Central memory CD8-positive, alpha-beta T cell (primary cell): ENCODE results near the gene RUSC1.
"Not testable (repeated sequence)": the region's sequence is repeated elsewhere in the genome, so short reads cannot be mapped to it uniquely, and the experiment has no call there.

Experiments used
- ATAC-seq: fragments of 150-1000 bp; cut with Tn5 transposase; replicated peaks from 2 replicates; pipeline ENCODE4 v1.10.0; 2022; ENCODE audit warnings: mild to moderate bottlenecking, moderate FRiP score, moderate number of reproducible peaks; ENCODE audit not compliant: poor library complexity, severe bottlenecking; ENCODE audit errors: extremely low read depth
- DNase-seq, 2 donors: peaks; one replicate each; pipeline ENCODE4 v3.0.0; 2021; ENCODE audit warnings: low spot score in 2 of 2
- H3K27ac Mint-ChIP-seq: one replicate; pipeline ENCODE4 v1.8.0; 2022; ENCODE audit warnings: low read depth, mild to moderate bottlenecking, moderate library complexity, mixed read lengths
- H3K27me3 Mint-ChIP-seq: one replicate; pipeline ENCODE4 v1.8.0; 2022; ENCODE audit warnings: mixed read lengths
- H3K36me3 Mint-ChIP-seq: one replicate; pipeline ENCODE4 v1.8.0; 2022; ENCODE audit warnings: mild to moderate bottlenecking, moderate library complexity, mixed read lengths; ENCODE audit not compliant: insufficient read depth
- H3K4me1 Mint-ChIP-seq: one replicate; pipeline ENCODE4 v1.8.0; 2022; ENCODE audit warnings: mixed read lengths
- H3K4me3 Mint-ChIP-seq: one replicate; pipeline ENCODE4 v1.8.0; 2022; ENCODE audit warnings: mild to moderate bottlenecking, moderate library complexity, mixed read lengths
- H3K9me3 Mint-ChIP-seq: one replicate; pipeline ENCODE4 v1.8.0; 2022; ENCODE audit warnings: mixed read lengths

Gene RUSC1

GRCh38 chr1:155285063-155285462 is 35.6 kb upstream of the RUSC1 start:
- no peak overlapping the region for H3K27ac Mint-ChIP-seq

DNA sequence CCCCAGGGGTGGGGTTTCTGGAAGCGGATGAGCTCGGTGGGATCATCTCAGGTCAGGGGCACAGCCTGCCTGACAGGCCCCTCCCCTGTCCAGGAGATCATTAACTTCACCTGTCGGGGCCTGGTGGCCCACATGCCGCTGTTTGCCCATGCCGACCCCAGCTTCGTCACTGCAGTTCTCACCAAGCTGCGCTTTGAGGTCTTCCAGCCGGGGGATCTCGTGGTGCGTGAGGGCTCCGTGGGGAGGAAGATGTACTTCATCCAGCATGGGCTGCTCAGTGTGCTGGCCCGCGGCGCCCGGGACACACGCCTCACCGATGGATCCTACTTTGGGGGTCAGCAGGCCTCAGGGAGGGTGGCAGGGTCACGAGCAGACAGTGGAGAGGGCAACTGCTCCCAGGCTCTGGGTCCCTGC is 35.1 kb upstream of the RUSC1 start:
- ATAC-seq, result no peak
- Mint-ChIP-seq H3K27ac (no peak overlapping the region), H3K9me3 (no peaks in the 10 kb centered on the region), H3K4me1 (no peaks in the 10 kb centered on the region), H3K27me3 (no peaks in the 10 kb centered on the region), H3K4me3 (no peak overlapping the region), H3K36me3 (peaks cover 1% of the 10 kb centered on the region)
- DNase-seq, result no peak

More at GRCh38 chr1:155285063-155285462, 35.6 kb upstream of the RUSC1 start:
- DNase-seq, result no peak
- no peaks in the 10 kb centered on the region for H3K27me3 Mint-ChIP-seq
- no peak overlapping the region for H3K4me3 Mint-ChIP-seq
- no peak for ATAC-seq
- H3K4me1 Mint-ChIP-seq, result no peaks in the 10 kb centered on the region
- peaks cover 1% of the 10 kb centered on the region for H3K36me3 Mint-ChIP-seq
- no peaks in the 10 kb centered on the region for H3K9me3 Mint-ChIP-seq

DNA sequence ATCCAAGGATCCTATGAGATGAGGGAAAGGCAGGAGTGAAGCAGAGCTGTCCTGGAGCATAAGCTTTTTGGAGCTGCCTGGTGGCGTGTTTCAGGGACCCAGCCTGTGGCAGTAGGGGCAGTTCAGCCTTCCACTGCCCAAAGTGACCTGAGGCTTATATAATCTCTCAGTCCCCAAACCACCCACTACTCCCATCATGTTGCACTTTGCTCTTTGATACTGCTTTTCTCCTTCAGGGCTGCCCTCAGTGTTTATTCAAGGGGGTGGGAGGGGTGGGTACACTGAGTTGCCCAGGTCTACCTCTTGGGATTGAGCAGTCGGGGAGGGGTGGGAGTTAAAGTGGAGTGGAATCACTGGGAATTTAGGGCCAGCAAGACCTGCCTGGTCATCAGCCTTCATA is 34.1 kb upstream of the RUSC1 start:
- Mint-ChIP-seq H3K4me1 (no peaks in the 10 kb centered on the region), H3K4me3 (no peak overlapping the region), H3K27me3 (no peaks in the 10 kb centered on the region), H3K27ac (no peak overlapping the region), H3K9me3 (no peaks in the 10 kb centered on the region), H3K36me3 (peaks cover 1% of the 10 kb centered on the region)
- no peak for DNase-seq
- ATAC-seq, result no peak

DNA sequence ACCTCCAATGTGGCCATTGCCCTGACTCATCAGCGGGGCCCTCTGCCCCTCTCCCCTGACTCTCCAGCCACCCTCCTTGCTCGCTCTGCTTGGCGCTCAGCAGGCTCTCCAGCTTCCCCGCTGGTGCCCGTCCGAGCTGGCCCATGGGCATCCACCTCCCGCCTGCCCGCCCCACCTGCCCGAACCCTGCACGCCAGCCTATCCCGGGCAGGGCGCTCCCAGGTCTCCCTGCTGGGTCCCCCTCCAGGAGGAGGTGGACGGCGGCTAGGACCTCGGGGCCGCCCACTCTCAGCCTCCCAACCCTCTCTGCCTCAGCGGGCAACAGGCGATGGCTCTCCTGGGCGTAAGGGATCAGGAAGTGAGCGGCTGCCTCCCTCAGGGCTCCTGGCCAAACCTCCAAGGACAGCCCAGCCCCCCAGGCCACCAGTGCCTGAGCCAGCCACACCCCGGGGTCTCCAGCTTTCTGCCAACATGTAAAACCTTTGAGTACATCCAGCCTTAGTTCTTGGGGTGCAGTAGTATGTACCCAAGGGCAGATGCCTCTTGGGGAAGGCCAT is 32.6 kb upstream of the RUSC1 start:
- Mint-ChIP-seq H3K9me3 (no peaks in the 10 kb centered on the region), H3K4me1 (no peaks in the 10 kb centered on the region), H3K4me3 (no peak overlapping the region), H3K27ac (no peak overlapping the region), H3K36me3 (peaks cover 1% of the 10 kb centered on the region), H3K27me3 (no peaks in the 10 kb centered on the region)
- DNase-seq (no peak), ATAC-seq (no peak)

DNA sequence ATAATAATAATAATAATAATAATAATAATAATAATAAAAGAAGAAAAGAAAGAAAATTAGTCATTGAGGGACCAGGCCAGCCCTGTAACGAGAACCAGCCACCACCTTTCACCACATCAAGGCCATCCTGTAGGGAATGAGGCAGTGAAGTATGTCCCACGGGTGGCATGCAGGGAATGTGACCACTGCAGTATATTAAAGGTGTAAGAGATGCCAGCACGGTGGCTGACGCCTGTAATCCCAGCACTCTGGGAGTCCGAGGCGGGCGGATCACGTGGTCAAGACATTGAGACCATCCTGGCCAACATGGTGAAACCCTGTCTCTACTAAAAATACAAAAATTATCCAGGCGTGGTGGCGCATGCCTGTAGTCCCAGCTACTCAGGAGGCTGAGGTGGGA is 29.7 kb upstream of the RUSC1 start:
- not testable (repeated sequence) for H3K4me1 Mint-ChIP-seq, H3K4me3 Mint-ChIP-seq, ATAC-seq, H3K36me3 Mint-ChIP-seq, H3K27ac Mint-ChIP-seq, H3K9me3 Mint-ChIP-seq, DNase-seq
- H3K27me3 Mint-ChIP-seq, result peaks cover 18% of the 10 kb centered on the region

DNA sequence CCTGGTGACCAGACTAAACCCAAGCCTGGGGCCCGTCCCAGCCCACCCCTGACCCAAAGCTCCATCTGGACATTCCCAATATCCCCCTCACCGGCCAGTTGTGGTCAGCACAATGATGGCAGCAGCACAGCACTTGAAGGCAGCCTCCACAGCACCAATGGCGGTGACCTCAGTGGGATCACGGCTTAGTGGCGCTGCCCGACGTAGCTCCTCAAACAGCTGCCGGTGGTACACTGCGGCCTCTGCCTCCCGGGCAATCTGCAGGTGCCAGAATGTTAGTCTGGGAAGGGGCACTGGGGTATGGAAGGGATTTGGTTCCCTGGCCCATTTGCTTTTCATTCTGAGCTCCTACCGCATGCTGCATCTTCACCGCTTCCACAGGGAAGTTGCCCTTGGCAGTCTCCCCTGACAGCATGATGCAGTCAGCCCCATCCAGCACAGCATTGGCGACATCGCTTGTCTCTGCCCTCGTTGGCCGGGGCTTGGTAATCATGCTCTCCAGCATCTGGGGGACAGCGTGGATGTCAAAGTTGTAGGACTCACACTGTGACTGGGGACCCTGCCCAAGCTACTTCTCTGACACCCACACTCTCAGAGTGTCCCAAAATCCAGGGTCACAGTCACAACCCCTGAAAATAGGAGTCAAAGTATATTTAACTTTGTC is 27.5 kb upstream of the RUSC1 start:
- Mint-ChIP-seq H3K4me3 (no peak overlapping the region), H3K4me1 (peaks cover 5% of the 10 kb centered on the region), H3K36me3 (peaks cover 2% of the 10 kb centered on the region), H3K9me3 (no peaks in the 10 kb centered on the region), H3K27ac (no peak overlapping the region), H3K27me3 (peaks cover 40% of the 10 kb centered on the region)
- DNase-seq (no peak), ATAC-seq (no peak)

GRCh38 chr1:155294520-155295182 is 26.0 kb upstream of the RUSC1 start:
- DNase-seq (no peak), ATAC-seq (no peak)
- Mint-ChIP-seq H3K36me3 (peaks cover 2% of the 10 kb centered on the region), H3K4me1 (peaks cover 5% of the 10 kb centered on the region), H3K9me3 (no peaks in the 10 kb centered on the region), H3K27me3 (peaks cover 40% of the 10 kb centered on the region), H3K4me3 (no peak overlapping the region), H3K27ac (no peak overlapping the region)

DNA sequence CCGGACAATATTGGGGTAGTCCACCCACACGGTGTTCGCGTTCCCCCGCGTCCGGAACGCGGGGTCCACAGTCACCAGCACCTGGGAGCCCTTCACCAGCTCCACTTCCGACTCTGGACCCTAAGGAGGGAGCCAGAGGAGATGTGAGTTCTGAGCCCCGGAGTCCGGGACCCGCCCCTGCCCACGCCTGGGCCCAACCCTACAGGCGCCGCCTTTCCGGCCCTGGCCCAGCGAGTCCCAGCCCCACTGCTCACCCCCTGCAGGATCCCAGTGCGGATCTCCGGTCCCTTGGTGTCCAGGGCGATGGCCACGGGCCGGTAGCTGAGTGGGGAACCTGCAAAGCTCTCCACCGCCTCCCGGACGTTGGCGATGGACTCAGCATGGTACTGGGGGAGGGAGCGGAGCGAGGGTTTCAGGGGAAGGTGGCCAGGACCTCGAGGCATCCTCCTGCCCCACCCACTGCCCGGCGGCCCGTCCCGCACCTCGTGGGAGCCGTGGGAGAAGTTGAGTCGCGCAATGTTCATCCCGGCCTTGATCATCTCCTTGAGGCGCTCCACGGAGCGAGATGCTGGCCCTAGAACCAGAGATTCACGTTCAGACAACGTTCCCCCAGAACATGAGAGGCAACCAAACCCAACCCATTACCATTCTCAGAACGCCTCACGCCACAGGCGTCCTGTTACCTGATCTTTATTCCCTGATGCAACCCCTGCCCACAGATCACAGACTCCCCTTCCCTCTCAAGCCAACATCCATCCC is 25.3 kb upstream of the RUSC1 start:
- DNase-seq (no peak), ATAC-seq (no peak)
- Mint-ChIP-seq H3K27ac (no peak overlapping the region), H3K27me3 (peaks cover 40% of the 10 kb centered on the region), H3K9me3 (no peaks in the 10 kb centered on the region), H3K4me1 (peaks cover 5% of the 10 kb centered on the region), H3K4me3 (no peak overlapping the region), H3K36me3 (peaks cover 2% of the 10 kb centered on the region)

- H3K27ac Mint-ChIP-seq, result no peak overlapping the region
- H3K4me3 Mint-ChIP-seq, result no peak overlapping the region
- ATAC-seq (no peak), DNase-seq (no peak)
- H3K4me1 Mint-ChIP-seq, result peaks cover 5% of the 10 kb centered on the region
- H3K9me3 Mint-ChIP-seq, result no peaks in the 10 kb centered on the region
- peaks cover 2% of the 10 kb centered on the region for H3K36me3 Mint-ChIP-seq
- H3K27me3 Mint-ChIP-seq, result peaks cover 40% of the 10 kb centered on the region
These were observed 24.8 kb upstream of the RUSC1 start for GRCh38 chr1:155295942-155296267.

GRCh38 chr1:155296661-155297060 is 24.0 kb upstream of the RUSC1 start:
- Mint-ChIP-seq H3K4me1 (peaks cover 5% of the 10 kb centered on the region), H3K4me3 (no peak overlapping the region), H3K27me3 (peaks cover 40% of the 10 kb centered on the region), H3K36me3 (peaks cover 2% of the 10 kb centered on the region), H3K9me3 (no peaks in the 10 kb centered on the region), H3K27ac (no peak overlapping the region)
- ATAC-seq (no peak), DNase-seq (no peak)

DNA sequence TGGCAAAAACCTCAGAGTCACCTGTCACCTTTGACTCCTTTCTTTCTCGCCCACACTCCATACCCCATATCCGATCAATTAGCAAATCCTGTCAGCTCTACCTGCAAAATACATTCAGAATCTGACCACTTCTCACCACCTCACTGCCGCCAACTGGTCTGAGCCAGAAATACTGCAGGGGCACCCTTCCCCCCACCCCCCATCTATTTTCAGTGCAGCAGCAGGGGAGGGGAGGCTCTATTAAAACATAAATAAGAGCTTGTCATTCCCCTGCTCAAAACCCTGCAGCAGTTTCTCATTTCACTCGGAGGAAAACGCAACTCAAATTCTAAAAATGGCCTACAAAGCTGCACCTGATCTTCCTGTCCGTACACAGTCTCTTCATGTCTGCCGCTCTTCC is 23.3 kb upstream of the RUSC1 start:
- Mint-ChIP-seq H3K36me3 (peaks cover 2% of the 10 kb centered on the region), H3K27me3 (peaks cover 40% of the 10 kb centered on the region), H3K27ac (no peak overlapping the region), H3K4me1 (peaks cover 5% of the 10 kb centered on the region), H3K4me3 (no peak overlapping the region), H3K9me3 (no peaks in the 10 kb centered on the region)
- ATAC-seq (no peak), DNase-seq (no peak)

GRCh38 chr1:155300024-155300423 is 20.7 kb upstream of the RUSC1 start:
- Mint-ChIP-seq H3K27ac (no peak overlapping the region), H3K36me3 (peaks cover 1% of the 10 kb centered on the region)

More at GRCh38 chr1:155300024-155300423, 20.7 kb upstream of the RUSC1 start:
- peaks cover under 1% of the 10 kb centered on the region for H3K4me1 Mint-ChIP-seq
- ATAC-seq (no peak), DNase-seq (no peak)
- peaks cover 32% of the 10 kb centered on the region for H3K27me3 Mint-ChIP-seq
- H3K9me3 Mint-ChIP-seq, result no peaks in the 10 kb centered on the region
- H3K4me3 Mint-ChIP-seq, result no peak overlapping the region
